HG03520 (cell line): ENCODE results near the gene PRELP.

Experiments
- ATAC-seq: cut with Tn5 transposase; IDR thresholded peaks from one replicate; pipeline ENCODE4 v1.9.1; 2021; ENCODE audit warnings: mild to moderate bottlenecking, moderate library complexity; ENCODE audit not compliant: unreplicated experiment

PRELP gene

DNA sequence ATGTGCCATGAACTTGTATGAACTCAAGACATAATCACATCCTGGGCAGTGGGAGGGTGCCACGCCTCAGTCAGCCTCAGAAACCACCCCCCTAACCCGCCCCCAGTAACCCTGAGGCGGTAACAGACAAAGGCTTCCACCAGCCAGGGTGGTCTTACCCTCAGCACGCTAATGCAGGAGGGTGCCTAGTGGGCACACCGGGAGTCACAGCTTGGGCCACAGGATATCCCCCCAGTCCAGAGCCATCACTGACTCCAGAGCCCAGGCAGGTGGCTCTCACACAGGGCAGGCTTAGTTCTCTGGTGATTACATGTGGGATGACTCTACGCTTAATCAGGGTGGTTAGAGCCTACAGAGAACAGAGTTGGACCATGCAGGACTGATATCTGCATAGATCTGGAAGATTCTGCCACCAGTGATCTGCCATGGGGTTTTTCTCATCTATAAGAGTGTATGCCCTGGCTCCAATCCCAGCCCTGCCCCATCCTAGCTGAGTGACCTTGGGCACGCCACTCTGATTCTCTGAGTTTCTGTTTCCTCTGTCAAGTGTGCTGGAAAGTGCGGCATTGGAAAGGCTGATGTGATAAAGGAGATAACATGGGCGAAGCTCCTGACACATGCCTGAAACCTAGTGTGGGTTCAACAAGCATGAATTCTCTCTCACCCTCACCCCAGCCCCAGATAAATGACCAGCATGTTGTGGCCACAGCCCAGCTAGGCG is 45.6 kb downstream of the PRELP start:
- ATAC-seq = no peak

DNA sequence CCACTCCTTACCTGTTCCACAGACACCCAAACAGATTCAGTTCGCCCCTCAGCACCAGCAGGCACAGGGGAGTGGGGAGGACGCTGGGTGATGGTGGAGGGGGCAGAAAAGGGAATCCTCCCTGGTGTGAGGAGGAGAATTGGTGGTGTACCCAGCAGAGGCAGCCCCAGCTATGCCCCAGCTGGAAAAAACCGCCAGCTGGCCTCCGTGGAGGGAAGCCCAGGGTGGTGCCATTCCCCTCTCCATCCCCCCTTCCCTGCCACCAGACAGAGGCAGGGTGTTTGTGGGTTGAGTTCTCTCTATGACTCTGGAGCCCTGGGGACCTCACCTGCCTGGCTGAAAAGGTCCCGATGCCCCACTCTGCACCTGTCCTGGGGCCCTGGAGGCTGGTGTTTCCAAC is 46.2 kb downstream of the PRELP start:
- ATAC-seq = no peak

DNA sequence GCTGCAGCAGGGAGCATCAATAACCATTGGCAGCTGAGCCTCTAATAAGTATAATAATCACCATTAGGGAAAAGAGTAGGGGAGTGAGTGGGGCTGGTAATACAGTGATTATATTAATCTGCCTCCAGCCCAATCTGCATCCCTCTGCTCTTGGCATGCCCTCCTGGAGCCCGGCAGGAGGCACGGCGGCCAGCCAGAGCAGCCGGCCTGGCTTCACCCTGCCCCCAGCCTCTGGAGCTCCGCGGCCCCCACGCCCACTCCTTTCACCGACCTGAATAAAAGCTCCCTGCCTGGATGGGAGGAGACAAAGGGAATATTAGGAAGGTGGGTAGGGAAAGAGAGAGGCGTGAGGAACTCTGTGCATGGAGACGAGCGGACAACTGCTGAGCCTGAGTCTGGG is 46.6 kb downstream of the PRELP start:
- no peak for ATAC-seq

DNA sequence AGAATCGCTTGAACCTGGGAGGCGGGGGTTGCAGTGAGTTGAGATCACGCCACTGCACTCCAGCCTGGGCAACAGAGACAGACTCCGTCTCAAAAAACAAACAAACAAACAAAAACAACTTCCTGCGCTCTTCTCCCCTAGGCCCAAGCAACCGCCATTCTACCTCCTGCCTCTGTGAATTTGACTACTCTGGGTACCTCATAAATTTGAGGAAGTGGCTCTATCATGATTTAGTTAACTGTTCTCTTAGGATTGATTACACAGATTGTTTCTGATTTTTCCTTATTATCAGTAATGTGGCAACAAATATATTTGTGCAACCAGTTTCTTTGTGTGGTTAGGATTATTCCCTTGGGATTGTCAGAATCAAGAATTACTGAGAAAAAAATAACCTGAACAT is 48.1 kb downstream of the PRELP start:
- ATAC-seq = no peak

DNA sequence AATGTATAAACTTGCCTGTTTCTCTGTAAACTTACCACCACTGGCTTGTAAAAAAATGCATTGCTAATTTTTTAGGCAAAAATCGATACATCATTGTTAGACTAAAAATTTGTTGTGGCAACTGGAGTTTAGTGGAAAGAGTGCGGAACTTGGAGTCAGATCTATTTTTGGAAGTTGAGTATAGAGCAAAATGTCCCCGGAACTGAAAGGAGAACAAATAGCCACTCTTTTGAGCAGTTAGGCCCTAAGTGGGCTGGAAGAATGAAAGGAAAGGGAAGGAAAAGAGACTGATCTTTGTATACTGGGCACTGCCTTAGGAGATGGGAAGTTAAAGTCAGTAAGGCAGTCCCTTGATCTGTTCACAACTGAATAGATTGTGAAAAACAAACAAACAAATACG is 48.5 kb downstream of the PRELP start:
- ATAC-seq = no peak

DNA sequence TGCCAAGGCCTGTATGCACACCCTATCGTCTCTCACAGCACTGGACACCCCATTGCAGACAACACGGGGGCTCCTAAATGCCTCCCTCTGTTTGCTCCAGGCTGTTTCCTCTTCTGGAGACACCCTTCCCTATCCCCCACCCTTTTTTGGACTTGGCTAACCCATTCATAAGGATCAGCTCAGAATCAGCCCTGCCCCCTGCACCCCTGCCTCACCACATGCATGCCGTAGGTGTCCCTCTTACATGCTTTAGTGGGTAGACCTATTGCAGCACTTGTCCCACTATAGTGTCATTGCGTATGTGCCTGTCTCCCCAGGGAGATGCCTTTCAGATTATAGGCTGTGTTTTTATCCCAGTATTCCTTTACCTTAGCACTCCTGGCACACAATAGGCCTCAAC is 49.2 kb downstream of the PRELP start:
- ATAC-seq = no peak

DNA sequence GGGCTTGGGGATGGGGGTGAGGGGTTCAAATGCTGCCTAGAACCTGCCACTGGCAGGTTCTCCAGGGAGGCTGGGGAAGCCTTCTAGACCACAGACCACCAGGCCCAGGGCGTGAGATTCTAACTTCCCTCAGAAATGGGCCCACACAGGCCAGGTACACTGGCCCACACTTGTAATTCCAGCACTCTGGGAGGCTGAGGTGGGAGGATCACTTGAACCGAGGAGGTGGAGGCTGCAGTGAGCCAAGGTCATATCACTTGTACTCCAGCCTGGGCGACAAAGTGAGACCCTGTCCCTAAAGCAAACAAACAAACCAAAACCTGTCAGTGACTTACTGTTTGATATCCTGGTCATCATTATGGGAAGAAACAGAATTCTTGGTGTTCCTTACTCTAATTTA is 50.1 kb downstream of the PRELP start:
- ATAC-seq = no peak

DNA sequence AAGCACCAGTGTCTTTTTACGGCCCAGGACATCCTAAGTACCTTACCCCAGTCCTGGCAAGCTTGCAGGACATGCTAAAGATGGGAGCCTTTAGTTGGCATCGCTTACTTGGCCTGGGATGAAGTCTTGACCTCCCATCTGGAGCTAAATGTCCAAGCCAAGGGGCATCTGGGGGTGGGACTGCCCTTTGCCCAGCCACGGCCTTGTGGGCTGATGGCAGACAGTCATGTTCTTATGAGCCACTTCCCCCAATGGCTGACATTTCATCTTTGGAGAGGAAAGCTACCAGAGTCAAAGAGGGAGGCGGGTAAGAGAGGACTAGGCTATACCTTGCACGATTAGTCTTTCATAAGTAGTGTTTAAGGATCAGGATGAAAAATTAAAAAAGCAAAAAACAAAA is 50.5 kb downstream of the PRELP start:
- no peak for ATAC-seq

DNA sequence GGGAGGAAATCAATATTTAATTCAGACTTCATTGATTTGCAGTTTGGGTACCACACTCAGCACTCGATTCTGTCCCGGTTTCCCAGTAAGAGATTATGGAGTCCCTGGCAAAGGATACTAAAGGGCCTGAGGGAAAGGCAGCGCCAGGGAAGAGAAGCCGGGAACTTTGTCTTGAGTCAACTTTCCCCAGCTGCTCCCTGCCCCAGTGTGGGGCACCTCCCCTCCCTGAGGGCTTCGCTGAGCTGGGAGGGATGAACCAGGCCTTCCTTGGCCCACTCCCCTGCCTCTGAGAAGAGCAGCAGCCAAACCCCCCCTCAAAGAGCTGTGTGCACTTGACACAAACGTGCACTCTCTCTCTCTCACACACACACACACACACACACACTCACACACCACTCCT is 51.0 kb downstream of the PRELP start:
- no peak for ATAC-seq

DNA sequence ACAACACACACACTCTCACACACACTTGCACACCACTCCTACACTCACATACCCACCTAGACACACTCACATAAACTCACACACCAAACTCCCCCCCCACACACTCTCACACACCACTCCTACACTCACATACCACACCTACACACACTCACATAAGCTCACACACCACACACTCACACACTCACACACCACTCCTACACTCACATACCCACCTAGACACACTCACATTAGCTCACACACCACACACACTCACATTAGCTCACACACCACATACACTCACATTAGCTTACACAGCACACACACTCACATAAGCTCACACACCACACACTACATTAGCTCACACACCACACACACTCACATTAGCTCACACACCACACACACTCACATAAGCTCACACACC is 51.4 kb downstream of the PRELP start:
- ATAC-seq = no peak

DNA sequence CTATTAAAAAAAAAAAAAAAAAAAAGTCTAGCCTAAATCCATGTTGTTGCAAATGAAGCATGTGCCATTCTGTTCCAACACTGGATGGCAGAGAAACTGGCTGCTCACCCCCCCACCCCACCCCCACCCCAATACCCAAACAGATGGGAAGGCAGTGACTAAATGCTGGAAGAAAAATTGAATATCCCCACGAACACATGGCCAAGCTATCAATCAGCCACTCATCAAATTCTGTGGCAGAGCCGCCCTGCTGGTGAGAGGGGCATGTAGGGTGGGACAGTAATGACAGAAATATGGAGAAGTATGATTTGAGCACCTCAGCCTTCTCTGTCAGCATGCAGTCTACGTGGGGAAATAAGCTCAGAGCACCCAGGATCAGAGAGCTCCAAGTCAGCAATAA is 52.5 kb downstream of the PRELP start:
- no peak for ATAC-seq

DNA sequence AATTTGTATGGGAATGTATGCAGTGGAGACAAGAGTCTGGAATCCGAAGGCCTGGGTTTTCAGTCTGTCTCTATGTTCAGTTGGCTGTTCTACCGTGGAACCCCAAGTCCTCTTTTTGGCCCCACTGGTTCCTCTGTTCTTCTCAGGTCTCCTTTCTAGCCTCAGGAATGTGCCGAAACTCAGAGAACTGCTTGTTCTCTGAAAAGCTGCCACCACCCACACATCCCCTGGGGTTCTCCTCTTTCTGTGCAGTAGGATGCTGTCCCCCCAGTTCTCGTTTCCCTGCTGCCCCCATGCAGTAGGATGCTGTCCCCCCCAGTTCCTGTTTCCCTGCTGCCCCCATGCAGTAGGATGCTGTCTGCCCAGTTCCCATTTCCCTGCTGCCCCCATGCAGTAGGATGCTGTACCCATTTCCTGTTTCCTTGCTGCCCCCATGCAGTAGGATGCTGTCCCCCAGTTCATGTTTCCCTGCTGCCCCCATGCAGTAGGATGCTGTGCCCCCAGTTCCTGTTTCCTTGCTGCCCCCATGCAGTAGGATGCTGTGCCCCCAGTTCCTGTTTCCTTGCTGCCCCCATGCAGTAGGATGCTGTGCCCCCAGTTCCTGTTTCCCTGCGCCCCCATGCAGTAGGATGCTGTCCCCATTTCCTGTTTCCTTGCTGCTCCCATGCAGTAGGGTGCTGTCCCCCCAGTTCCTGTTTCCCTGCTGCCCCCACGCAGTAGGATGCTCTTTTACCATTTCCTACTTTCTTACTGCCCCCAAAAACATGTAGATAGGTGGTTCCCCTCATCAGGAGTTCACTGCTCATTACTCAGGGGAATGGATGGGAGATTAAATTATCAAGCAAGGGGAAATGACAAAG is 53.6 kb downstream of the PRELP start:
- ATAC-seq = no peak

DNA sequence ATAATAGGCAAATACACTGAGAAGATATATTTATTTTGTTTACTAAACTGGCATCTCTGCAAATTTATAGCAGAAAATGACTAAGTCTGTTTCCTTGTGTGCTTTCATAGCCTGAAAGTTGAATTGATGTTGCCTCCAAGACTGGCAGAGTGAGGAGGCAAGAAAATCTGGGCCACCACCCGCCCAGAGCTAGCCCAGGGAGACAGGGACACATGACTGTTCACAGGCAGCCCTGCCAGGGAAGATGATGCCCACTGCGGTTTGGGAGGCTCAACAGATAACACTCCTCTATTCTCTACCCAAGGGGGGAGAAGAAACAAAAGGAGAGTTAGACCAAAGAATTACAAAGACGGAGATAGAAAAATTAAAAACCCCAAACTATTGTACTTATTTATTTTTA is 55.5 kb downstream of the PRELP start:
- no peak for ATAC-seq

DNA sequence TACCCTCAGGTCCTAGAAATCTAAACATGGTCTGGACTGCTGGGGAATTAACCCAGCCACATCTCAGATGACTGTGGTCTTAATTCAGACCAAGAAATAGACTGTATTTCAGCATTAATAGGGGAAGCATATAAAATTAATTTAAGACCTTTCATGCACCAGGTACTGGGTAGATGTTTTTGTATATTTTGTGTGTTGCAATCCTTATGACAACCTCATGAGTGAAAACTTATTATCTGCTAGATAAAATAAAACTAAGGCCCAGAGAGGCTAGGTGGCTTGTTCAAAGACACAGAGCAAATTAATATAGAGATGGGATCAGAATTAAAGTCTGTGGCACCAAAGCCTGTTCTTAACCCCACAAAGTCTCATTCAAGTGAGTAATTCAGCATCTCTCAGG is 58.4 kb downstream of the PRELP start:
- ATAC-seq = no peak

DNA sequence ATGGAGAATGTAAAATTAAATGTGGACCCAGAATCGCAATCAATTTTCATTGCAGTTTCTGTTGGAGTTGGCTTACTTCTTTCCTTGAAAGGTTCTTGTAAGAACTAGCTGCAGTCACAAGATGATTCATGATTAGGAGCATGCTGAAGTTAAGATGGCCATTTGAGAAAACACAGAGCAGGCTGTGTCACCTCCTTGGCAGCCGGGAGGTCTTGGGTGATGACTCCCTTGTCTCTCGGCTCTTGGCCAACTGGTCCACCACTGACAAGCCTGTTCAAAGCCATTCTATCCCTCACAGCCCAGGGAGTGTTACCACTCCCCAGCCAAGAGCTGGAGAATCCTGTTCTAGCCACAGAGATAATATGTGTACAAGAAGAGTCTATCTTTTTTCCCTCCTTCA is 58.9 kb downstream of the PRELP start:
- ATAC-seq = no peak

DNA sequence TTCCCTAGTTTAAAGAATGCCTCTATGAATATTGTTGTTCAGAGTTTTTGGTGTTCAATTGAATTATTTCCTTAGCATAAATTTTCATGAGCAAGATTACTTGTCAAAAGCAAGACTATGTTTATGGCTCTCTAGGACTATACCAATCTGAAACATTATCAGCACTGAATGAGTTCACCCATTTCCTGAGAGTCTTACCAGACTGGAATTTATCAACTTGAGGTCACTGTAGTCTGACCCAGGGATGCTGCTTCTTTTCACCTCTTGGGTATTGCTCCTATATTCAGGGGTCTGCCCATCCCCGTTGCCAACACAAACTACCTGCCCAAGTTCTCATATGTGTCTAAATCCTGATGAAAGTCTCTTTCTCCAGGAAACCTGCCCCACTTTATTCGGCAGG is 61.0 kb downstream of the PRELP start:
- no peak for ATAC-seq

DNA sequence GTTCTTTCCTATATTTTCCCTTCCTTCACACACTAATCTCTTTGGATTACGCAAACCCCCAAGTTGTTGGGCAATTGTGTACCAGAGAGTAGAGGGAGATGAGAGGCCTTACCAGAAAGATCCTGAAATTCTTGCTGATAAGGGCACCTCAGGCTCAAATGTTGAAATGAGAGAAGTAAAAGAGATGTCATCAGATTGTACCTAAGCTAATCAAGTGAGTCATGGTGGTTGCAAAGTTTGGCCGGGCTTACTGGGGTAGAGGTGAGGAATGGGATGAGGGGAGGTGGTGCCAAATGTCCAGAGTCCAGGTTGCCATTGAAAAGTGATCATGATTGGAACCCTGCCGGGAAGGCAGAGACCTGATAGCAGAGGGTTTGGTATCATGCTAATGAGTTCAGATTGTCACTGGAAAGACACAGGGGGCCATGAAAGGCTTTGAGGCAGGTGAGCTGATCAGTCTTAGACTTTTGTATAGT is 61.4 kb downstream of the PRELP start:
- no peak for ATAC-seq

DNA sequence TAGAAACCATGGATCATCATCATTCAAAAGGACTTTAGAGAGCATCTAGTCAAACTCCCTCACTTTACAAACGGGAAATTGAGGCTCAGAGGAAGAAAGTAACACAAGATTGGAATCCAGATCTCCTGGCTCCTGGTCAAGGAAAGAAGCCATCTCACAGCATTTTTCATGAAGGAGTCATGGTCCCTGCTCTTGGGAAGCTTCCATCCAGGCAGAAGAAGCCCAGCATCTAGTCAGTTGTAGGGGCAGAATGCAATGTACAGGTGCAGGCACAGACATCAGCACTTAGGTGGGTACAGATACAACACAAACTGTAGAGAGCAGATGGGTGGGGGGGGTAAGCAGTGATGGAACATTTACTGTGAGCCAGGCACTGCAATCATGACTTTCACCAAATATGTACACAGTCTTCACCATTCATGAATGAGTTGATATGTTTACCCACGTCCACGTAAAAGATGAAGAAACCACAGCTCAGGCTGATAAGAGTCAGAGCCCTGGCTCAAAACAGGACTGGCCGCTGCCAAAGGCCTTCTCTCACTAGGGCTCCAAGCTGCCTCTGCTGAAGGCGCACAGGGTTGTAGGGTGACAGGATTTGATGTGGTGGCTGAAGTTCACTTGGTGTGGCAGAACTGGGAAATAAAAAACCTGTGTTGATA is 62.3 kb downstream of the PRELP start:
- ATAC-seq = no peak

DNA sequence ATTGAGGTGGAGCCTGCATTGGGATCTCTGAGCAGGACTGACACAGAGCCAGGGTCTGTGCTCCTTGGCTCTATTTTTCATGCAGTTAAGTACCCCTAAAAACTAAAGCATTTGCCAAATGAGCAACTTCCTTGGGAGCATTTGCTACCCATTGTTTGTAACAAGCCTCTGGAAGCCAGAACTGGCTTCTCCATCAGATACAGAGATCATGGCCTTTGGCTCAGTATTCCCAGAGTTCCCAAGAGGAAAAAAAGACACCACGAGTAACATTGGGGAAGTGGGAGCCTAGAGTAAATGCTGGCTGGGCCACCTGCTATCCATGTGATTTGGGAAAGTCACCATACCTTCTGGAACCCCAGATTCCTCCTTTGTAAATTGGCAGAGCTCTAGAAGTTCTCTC is 63.1 kb downstream of the PRELP start:
- ATAC-seq = no peak

DNA sequence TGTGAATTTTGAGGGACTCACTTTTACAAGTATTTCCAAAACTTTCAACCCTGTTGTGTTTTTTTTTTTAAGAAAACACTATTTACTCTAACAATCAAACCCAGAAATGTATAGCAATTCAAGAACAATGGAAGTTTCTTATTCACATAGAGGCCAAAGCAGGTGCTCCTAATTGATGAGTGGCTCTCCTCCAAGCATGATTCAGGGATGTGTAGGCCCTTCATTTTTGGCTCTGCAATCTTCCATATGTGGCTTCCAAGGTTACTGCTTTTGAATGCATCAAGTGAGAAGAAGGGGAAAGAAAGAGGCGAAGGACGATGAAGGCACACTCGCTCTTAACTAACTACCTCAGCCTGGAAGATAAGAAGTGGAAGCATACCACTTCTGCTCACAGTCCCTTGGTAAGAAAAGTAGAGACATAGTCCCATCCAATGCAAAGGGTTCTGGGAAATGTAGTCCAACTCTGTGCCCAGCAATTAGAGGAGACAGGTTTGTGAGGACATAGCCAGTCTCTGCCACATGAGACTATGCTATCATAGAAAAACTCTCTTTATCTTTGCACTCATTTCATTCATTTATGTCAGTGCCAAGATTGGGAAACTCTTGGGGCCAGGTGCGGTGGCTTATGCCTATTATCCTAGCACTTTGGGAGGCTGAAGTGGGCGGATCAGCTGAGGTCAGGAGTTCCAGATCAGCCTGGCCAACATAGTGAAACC is 64.4 kb downstream of the PRELP start:
- no peak for ATAC-seq
